Jurkat, Clone E6-1 (cell line): ENCODE data around the gene GFAP. TPM values are rescaled to one million over a fixed set of nuclear protein-coding genes. Genes with fewer than 3 reads are reported as not detected.
A peak's percentile ranks its signal among the peaks of the same experiment; 100 is the strongest.
"Not testable (repeated sequence)": the region's sequence is repeated elsewhere in the genome, so short reads cannot be mapped to it uniquely, and the experiment has no call there.

Source experiments
- DNase-seq: peaks from one replicate; pipeline ENCODE4 v3.0.0-alpha.2; 2011; ENCODE audit warnings: low read depth, low spot score
- H3K4me3 ChIP-seq: 2 replicates; pipeline ENCODE4 v1.5.1; 2011; ENCODE audit warnings: mild to moderate bottlenecking, low read length, control low read depth, moderate library complexity
- polyA plus RNA-seq: library from polyadenylated mRNA; unstranded; fragments of >200 nt; gene quantifications from one replicate; pipeline ENCODE4 v1.2.1, GENCODE V29; 2012; ENCODE audit warnings: missing spikeins; ENCODE audit not compliant: insufficient read length, insufficient read depth

The GFAP gene
- not detected for polyA plus RNA-seq

GRCh38 chr17:44915321-44915726 is at the start of gene GFAP:
Gene GFAP (minus strand): TSS chr17:44915500. CDS start chr17:44915486, 14 bp downstream.
- DNase-seq: no peak
- H3K4me3 ChIP-seq: no peak within 1 kb of the TSS

GRCh38 chr17:44961921-44962350 is 46.6 kb upstream of the GFAP start:
- no peak for DNase-seq
- no peak overlapping the region for H3K4me3 ChIP-seq

- no peak overlapping the region for H3K4me3 ChIP-seq
- no peak for DNase-seq
Measured at GRCh38 chr17:44960691-44961090, 45.4 kb upstream of the GFAP start.

GRCh38 chr17:44959821-44960531 is 44.7 kb upstream of the GFAP start:
- no peak overlapping the region for H3K4me3 ChIP-seq
- no peak for DNase-seq

GRCh38 chr17:44956998-44957981 is 42.0 kb upstream of the GFAP start:
- H3K4me3 ChIP-seq: no peak overlapping the region
- no peak for DNase-seq

- H3K4me3 ChIP-seq: no peak overlapping the region
- DNase-seq: no peak
Measured at GRCh38 chr17:44955674-44956425, 40.5 kb upstream of the GFAP start.

GRCh38 chr17:44952946-44953475 is 37.7 kb upstream of the GFAP start:
- no peak overlapping the region for H3K4me3 ChIP-seq
- no peak for DNase-seq

GRCh38 chr17:44948315-44948795 is 33.1 kb upstream of the GFAP start:
- DNase-seq: no peak
- H3K4me3 ChIP-seq: peak overlapping the region; percentile 78

- DNase-seq: peak; percentile 98
- H3K4me3 ChIP-seq: peak within 1 kb of the TSS; percentile 78
Measured at GRCh38 chr17:44947461-44948314, 32.4 kb upstream of the GFAP start, which contains the start of gene KIF18B. Gene KIF18B (minus strand): TSS chr17:44947773. CDS start chr17:44936344, 11,429 bp downstream.

GRCh38 chr17:44945652-44946051 is 30.4 kb upstream of the GFAP start:
- DNase-seq, H3K4me3 ChIP-seq: not testable (repeated sequence)

- DNase-seq: no peak
- no peak overlapping the region for H3K4me3 ChIP-seq
Measured at GRCh38 chr17:44942456-44942855, 27.2 kb upstream of the GFAP start.

- no peak overlapping the region for H3K4me3 ChIP-seq
- no peak for DNase-seq
Measured at GRCh38 chr17:44941712-44942331, 26.5 kb upstream of the GFAP start.

- DNase-seq: no peak
- H3K4me3 ChIP-seq: no peak overlapping the region
Measured at GRCh38 chr17:44940768-44941167, 25.5 kb upstream of the GFAP start.

GRCh38 chr17:44940317-44940716 is 25.0 kb upstream of the GFAP start:
- DNase-seq: no peak
- H3K4me3 ChIP-seq: no peak overlapping the region

- no peak overlapping the region for H3K4me3 ChIP-seq
- DNase-seq: no peak
Measured at GRCh38 chr17:44935116-44935515, 19.8 kb upstream of the GFAP start.

- no peak for DNase-seq
- H3K4me3 ChIP-seq: no peak overlapping the region
Measured at GRCh38 chr17:44934745-44935105, 19.4 kb upstream of the GFAP start.

- no peak overlapping the region for H3K4me3 ChIP-seq
- DNase-seq: no peak
Measured at GRCh38 chr17:44933824-44934744, 18.8 kb upstream of the GFAP start.
